ENCODE results near the gene POGLUT3. TPM values are rescaled to one million over a fixed set of nuclear protein-coding genes. Genes with fewer than 3 reads are reported as not detected.

Gene POGLUT3
- total and polyA plus RNA-seq, 4 donors, result 5.8 to 8.8 (median 7.6) TPM

DNA sequence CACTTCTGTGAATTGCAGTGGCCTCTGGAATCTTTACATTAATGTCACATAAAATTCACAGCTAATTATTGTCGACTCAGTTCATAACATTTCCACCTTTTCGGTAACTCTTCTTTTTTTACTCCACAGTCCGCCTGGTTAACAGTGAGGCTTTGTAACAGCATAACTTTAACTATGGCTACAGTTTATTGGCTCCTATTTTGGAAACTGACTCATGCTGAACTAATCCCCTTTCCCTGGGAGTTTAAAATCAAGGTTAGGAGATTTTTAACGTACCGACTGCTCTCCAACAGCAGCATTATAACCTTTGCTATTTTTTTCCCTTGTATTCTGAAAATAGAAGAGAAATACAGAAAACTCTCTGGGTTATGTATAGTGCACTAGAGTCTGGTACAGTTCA, 3.2 kb upstream of the POGLUT3 start:
- no peak for TF ChIP-seq HNF4G (IDR thresholded peaks at IDR 0.05)
- TF ChIP-seq TAF1 (conservative IDR thresholded peaks at IDR 0.05), result no peak
- TF ChIP-seq, protein P1, sequence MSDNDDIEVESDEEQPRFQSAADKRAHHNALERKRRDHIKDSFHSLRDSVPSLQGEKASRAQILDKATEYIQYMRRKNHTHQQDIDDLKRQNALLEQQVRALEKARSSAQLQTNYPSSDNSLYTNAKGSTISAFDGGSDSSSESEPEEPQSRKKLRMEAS (IDR thresholded peaks at IDR 0.05), result no peak
- no peak for TF ChIP-seq GABPA (IDR thresholded peaks at IDR 0.05 in 1 of 2, conservative IDR thresholded peaks at IDR 0.05 in 1 of 2)
- no peak for TF ChIP-seq FOXA2 (IDR thresholded peaks at IDR 0.05)
- TF ChIP-seq RXRA (IDR thresholded peaks at IDR 0.05), result no peak
- TF ChIP-seq RAD21 (IDR thresholded peaks at IDR 0.05), result no peak
- TF ChIP-seq SP1 (IDR thresholded peaks at IDR 0.05), result no peak
- TF ChIP-seq NR2F2 (IDR thresholded peaks at IDR 0.05), result no peak
- TF ChIP-seq, protein P2, sequence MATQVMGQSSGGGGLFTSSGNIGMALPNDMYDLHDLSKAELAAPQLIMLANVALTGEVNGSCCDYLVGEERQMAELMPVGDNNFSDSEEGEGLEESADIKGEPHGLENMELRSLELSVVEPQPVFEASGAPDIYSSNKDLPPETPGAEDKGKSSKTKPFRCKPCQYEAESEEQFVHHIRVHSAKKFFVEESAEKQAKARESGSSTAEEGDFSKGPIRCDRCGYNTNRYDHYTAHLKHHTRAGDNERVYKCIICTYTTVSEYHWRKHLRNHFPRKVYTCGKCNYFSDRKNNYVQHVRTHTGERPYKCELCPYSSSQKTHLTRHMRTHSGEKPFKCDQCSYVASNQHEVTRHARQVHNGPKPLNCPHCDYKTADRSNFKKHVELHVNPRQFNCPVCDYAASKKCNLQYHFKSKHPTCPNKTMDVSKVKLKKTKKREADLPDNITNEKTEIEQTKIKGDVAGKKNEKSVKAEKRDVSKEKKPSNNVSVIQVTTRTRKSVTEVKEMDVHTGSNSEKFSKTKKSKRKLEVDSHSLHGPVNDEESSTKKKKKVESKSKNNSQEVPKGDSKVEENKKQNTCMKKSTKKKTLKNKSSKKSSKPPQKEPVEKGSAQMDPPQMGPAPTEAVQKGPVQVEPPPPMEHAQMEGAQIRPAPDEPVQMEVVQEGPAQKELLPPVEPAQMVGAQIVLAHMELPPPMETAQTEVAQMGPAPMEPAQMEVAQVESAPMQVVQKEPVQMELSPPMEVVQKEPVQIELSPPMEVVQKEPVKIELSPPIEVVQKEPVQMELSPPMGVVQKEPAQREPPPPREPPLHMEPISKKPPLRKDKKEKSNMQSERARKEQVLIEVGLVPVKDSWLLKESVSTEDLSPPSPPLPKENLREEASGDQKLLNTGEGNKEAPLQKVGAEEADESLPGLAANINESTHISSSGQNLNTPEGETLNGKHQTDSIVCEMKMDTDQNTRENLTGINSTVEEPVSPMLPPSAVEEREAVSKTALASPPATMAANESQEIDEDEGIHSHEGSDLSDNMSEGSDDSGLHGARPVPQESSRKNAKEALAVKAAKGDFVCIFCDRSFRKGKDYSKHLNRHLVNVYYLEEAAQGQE (IDR thresholded peaks at IDR 0.05), result no peak
- TF ChIP-seq, protein P3, sequence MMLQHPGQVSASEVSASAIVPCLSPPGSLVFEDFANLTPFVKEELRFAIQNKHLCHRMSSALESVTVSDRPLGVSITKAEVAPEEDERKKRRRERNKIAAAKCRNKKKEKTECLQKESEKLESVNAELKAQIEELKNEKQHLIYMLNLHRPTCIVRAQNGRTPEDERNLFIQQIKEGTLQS (IDR thresholded peaks at IDR 0.05), result no peak
- no peak for TF ChIP-seq YY1 (IDR thresholded peaks at IDR 0.05)
- TF ChIP-seq, protein P4, sequence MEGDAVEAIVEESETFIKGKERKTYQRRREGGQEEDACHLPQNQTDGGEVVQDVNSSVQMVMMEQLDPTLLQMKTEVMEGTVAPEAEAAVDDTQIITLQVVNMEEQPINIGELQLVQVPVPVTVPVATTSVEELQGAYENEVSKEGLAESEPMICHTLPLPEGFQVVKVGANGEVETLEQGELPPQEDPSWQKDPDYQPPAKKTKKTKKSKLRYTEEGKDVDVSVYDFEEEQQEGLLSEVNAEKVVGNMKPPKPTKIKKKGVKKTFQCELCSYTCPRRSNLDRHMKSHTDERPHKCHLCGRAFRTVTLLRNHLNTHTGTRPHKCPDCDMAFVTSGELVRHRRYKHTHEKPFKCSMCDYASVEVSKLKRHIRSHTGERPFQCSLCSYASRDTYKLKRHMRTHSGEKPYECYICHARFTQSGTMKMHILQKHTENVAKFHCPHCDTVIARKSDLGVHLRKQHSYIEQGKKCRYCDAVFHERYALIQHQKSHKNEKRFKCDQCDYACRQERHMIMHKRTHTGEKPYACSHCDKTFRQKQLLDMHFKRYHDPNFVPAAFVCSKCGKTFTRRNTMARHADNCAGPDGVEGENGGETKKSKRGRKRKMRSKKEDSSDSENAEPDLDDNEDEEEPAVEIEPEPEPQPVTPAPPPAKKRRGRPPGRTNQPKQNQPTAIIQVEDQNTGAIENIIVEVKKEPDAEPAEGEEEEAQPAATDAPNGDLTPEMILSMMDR (IDR thresholded peaks at IDR 0.05; ENCODE audit: low read depth, low read length, missing input control), result no peak
- H3K27ac ChIP-seq (ENCODE audit: low read depth in 1 of 2, low read length in 2 of 2), result no peak overlapping the region
- H3K4me3 ChIP-seq (ENCODE audit: low read depth in 1 of 3, low read length in 3 of 3), result no peak overlapping the region
- H3K9me3 ChIP-seq (ENCODE audit: control insufficient read depth in 4 of 4, low read length in 3 of 4), result no peaks in the 10 kb centered on the region
- WGBS, result 95% methylated on average over 5 of the region's 5 CpGs
- H3K9ac ChIP-seq (ENCODE audit: low read depth in 1 of 2, low read length in 2 of 2), result no peak overlapping the region
- no peaks in the 10 kb centered on the region for H3K27me3 ChIP-seq (ENCODE audit: control insufficient read depth in 4 of 4, insufficient read depth in 4 of 4, low read length in 3 of 4)
- peaks cover 0 to 6% (median 4%) of the 10 kb centered on the region in 4 donors for H3K4me1 ChIP-seq (ENCODE audit: control insufficient read depth in 4 of 4, insufficient read depth in 4 of 4, low read length in 3 of 4)
- DNase-seq (ENCODE audit: low spot score), result no peak
- H3K36me3 ChIP-seq (ENCODE audit: control insufficient read depth in 4 of 4, insufficient read depth in 3 of 4, low read depth in 1 of 4, low read length in 3 of 4), result no peaks in the 10 kb centered on the region

DNA sequence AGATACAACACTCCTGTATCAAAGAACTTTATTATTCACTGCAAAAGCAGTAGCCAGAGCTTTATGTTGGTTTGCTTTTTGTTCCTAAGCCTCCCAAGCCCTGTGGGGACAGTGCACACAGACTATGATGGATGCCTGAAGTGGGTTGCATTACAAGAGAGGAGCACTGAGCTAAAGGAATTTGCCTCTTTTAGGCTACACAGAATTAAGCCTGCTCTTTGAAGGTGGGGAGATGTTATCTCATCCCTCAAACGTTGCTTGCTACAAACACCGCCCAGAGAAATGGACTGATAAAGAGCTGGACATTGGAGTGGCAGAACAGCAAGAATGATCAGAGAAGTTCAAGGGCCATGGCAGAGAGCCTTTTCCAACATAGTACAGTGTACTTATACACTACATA, 2.5 kb upstream of the POGLUT3 start:
- Histone ChIP-seq H3K27ac (ENCODE audit: low read depth in 1 of 2, low read length in 2 of 2) (no peak overlapping the region), H3K9me3 (ENCODE audit: control insufficient read depth in 4 of 4, low read length in 3 of 4) (no peaks in the 10 kb centered on the region), H3K4me3 (ENCODE audit: low read depth in 1 of 3, low read length in 3 of 3) (no peak overlapping the region), H3K9ac (ENCODE audit: low read depth in 1 of 2, low read length in 2 of 2) (no peak overlapping the region), H3K27me3 (ENCODE audit: control insufficient read depth in 4 of 4, insufficient read depth in 4 of 4, low read length in 3 of 4) (no peaks in the 10 kb centered on the region), H3K4me1 (ENCODE audit: control insufficient read depth in 4 of 4, insufficient read depth in 4 of 4, low read length in 3 of 4) (peaks cover 0 to 6% (median 4%) of the 10 kb centered on the region in 4 donors), H3K36me3 (ENCODE audit: control insufficient read depth in 4 of 4, insufficient read depth in 3 of 4, low read depth in 1 of 4, low read length in 3 of 4) (no peaks in the 10 kb centered on the region)
- no peak for DNase-seq (ENCODE audit: low spot score)
- TF ChIP-seq RXRA (IDR thresholded peaks at IDR 0.05), result no peak
- 68% methylated on average over 2 of the region's 2 CpGs for WGBS

DNA sequence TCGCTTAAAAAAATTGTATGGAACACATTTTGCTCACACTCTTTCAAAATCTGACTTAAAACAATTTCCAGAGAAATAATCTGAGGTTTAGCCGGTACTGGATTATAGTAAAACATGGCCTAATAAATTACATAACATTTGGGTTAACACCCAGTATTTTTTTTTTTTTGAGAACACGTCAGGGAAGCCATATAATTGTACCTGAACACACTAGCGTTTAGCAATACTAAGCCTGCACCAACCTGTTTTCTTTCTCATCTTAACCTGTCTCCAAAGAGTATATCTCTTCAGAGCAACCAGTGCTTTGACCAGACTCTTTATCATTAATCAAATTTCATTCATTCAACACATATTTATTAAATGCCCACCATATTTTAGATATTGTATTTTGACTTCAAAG, 2.0 kb upstream of the POGLUT3 start:
- H3K9ac ChIP-seq (ENCODE audit: low read depth in 1 of 2, low read length in 2 of 2), result no peak overlapping the region
- no peak overlapping the region for H3K4me3 ChIP-seq (ENCODE audit: low read depth in 1 of 3, low read length in 3 of 3)
- H3K27me3 ChIP-seq (ENCODE audit: control insufficient read depth in 4 of 4, insufficient read depth in 4 of 4, low read length in 3 of 4), result no peaks in the 10 kb centered on the region
- H3K4me1 ChIP-seq (ENCODE audit: control insufficient read depth in 4 of 4, insufficient read depth in 4 of 4, low read length in 3 of 4), result peaks cover 0 to 6% (median 4%) of the 10 kb centered on the region in 4 donors
- no peak overlapping the region for H3K27ac ChIP-seq (ENCODE audit: low read depth in 1 of 2, low read length in 2 of 2)
- TF ChIP-seq HNF4A (conservative IDR thresholded peaks at IDR 0.05), result no peak
- TF ChIP-seq TAF1 (conservative IDR thresholded peaks at IDR 0.05), result no peak
- TF ChIP-seq, protein P3 (IDR thresholded peaks at IDR 0.05), result no peak
- TF ChIP-seq, protein P4 (IDR thresholded peaks at IDR 0.05; ENCODE audit: low read depth, low read length, missing input control), result no peak
- no peaks in the 10 kb centered on the region for H3K36me3 ChIP-seq (ENCODE audit: control insufficient read depth in 4 of 4, insufficient read depth in 3 of 4, low read depth in 1 of 4, low read length in 3 of 4)
- no peaks in the 10 kb centered on the region for H3K9me3 ChIP-seq (ENCODE audit: control insufficient read depth in 4 of 4, low read length in 3 of 4)
- 87% methylated on average over 4 of the region's 4 CpGs for WGBS
- DNase-seq (ENCODE audit: low spot score), result no peak

All from liver (tissue), 9 donors.